Ecto neural progenitor cell (in vitro differentiated cells): Measurements from ENCODE around the gene WAC.
A peak's percentile ranks its signal among the peaks of the same experiment; 100 is the strongest.
"Not testable (repeated sequence)": the region's sequence is repeated elsewhere in the genome, so short reads cannot be mapped to it uniquely, and the experiment has no call there.

Source experiments
- DNase-seq: peaks from one replicate; pipeline ENCODE4 v3.0.0-alpha.2; 2018; ENCODE audit warnings: low spot score

WAC gene

DNA sequence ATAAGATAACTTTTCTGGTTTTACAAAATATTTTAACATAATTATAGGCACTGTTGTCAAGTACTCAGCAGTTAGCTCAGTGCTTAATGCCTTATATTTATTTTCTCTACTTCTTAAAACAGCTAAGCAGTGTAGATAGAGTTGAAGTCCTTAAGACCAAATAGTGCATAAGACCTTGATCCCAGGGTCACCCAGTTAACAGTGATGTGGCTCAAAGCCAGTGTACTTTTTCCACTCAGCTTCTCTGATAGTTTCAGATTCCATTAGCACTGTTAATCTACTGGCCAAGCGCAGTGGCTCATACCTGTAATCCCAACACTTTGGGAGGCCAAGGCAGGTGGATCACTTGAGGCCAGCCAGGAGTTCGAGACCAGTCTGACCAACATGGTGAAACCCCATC lies 83.6 kb downstream of the WAC start:
- no peak for DNase-seq

DNA sequence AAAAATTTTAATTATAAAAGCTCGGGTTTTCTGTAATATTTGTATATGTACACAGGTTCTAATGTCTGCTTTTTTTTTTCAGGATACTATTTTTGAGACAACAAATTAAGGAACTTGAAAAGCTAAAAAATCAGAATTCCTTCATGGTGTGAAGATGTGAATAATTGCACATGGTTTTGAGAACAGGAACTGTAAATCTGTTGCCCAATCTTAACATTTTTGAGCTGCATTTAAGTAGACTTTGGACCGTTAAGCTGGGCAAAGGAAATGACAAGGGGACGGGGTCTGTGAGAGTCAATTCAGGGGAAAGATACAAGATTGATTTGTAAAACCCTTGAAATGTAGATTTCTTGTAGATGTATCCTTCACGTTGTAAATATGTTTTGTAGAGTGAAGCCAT lies 86.5 kb downstream of the WAC start:
- no peak for DNase-seq

DNA sequence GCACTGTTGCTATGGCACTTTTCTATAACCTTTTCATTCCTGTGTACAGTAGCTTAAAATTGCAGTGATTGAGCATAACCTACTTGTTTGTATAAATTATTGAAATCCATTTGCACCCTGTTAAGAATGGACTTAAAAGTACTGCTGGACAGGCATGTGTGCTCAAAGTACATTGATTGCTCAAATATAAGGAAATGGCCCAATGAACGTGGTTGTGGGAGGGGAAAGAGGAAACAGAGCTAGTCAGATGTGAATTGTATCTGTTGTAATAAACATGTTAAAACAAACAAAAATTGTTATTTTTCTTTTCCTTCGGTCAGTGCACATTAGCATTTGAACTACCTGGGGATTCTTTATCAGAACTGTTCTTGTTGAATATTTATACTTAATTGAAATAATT lies 87.3 kb downstream of the WAC start:
- no peak for DNase-seq

DNA sequence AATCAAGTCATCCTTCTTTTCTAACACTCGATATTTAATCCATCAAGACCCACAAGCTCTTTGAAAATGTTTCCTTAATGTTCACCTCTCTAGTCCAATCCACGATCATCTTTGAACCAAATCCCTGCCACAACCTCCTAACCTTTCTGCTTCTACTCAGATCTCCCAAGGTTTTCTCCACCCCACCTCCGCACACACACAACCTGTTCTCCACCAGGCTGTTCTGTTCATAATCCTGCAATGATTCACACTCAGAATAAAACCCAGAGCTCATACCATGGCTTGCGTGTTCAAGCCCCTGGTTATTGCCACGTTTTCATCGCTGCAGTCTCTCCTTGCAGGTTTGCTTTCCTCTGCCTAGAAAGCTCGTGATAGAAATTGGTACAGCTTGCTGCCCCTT lies 90.6 kb downstream of the WAC start:
- peak; percentile 39 for DNase-seq

DNA sequence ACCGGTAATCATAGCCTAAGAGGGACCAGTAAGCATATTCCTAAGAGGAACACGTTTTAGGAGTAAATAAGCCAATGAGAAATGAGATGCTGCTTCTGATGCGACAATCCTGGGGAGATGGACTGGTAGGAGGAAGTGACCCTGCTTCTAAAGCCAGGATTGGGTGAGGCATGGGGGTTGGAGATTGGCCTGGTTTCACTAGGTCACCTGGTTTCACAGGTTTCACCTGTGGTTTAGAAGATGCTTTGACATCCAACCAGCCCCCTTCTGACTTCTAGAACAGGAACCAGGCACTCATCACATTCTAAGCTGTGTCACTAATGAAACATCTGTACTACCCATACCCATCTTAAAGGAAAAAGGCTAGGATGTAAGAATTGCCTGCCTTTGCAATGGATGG lies 91.4 kb downstream of the WAC start:
- DNase-seq, result no peak

DNA sequence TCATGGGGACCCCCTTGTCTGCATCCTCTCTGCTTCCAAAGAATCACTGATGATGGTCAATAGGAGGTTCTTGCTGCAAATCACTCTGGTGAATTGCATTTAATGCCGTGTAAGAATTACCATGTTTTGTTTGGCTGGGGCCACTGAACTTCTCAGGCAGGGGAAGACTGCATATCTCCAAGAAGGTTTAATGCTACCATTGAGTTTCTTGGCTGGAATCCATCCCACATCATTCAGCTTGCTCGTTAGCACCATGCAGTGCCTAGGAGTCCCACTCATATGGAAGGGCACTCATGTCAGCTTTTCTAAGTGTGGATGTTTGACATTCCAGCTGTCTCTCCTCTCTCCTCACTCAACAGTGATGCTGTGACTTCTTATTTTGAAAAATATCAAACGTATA lies 94.2 kb downstream of the WAC start:
- DNase-seq, result peak; percentile 29

DNA sequence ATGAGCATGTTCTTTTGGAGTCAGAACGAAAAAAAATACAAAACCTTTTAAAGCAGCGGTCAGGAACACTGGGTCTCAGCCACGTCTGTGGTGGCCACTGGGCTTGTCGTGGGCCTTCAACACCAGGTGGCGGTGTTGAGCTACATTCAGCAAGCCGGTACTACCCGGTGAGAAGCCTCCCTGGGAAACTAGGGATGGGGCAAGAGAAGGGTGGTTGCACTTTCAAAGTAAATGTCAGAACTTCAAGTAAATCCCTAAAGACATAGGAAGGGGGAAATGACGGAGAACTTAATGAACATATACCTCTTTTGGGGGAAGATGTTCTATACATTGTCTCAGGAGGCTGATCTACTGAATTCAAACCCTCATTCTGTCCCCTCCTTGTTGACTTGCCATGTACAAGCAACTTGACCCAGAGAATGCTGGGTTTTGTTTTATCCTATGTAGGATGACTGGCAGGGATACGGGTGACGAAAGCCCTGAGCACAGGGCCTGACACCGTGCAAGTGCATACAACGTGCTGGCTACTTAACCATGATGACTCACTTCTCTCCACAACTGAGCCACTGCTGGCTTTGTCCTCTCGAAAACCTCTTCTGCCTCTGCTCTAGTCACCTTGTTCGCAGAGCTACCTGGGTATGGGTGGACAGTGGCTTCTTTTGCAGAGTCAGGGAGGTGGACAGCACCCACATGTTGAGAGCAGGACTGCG lies 95.4 kb downstream of the WAC start:
- DNase-seq, result peak; percentile 87

DNA sequence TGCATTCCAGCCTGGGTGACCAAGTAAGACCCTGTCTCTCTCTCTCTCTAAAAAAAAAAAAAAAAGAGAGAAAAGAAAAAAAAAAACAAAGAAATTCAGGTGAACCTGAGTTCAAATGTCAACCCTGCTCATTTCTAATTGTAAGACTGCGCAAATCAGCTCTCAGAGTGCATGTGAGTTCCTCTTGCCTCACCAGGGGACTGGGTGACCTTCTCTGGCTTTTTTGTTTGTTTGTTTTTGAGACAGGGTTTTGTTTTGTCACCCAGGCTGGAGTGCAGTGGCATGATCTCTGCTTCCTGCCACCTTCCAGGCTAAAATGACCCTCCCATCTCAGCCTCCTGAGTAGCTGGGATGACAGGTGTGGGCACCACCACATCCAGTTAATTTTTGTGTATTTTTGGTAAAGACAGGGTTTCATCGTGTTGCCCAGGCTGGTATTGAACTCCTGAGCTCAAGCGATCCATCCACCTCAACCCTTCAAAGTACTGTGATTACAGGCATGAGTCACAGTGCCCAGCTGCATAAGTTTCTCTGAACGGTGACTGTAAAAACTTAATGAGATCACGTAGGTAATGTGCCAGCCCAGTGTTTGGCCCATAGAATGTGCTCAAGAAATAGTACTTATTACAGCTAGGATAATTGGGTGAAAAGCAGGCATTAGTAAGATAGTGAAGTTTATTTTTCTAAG lies 99.1 kb downstream of the WAC start:
- no peak for DNase-seq

DNA sequence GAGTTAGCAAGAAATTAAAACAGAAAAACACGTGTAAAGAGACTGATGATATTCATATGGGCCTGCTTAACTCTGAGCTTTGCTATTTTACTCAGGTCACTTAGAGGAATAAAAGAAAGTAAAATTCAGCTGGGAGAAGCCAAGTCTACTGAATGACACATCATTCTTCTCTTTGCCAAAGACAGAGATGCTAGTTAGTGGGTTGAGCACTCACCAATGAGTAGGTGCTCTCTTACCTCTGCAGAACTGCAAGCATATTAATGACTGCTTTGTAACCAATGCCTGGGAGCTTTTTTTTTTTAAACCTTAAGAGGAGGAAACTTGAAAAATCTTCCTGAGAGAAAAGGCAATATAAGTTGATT lies 99.6 kb downstream of the WAC start:
- no peak for DNase-seq

DNA sequence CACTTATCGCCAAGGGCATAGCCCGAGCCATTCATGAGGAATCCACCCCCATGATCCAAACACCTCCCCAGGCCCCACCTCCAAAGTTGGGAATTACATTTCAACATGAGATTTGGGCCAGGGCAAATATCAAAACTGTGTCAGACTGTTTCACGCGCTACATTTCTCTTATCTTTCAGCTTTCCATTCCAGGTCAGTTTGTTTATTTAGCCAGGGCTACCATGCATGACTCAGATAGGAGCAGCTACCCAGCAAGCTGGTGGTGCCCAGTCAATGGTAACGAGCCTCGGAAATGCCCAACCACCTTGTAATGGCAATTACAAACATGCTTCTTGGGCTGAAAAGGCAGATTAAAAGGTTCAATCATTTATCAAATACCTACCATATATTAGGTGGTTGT lies 100.8 kb downstream of the WAC start:
- DNase-seq, result no peak

DNA sequence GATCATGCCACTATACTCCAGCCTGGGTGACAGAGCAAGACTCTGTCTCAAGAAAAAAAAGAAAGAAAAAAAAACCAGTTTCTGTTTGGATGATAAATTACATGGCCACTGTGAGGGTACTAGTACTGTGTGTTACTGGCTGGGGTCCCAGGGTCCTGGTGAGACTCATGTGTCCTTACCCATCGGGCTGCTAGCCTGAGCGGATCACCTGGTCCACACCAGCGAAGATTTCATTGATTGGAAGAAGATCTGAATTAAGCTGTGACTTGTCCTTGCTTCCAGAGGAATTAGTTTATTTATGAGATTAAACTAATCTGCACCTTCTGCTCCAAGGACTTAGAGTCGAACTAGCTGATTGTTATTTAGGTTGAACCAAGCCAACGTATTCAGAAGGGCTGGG lies 104.4 kb downstream of the WAC start:
- DNase-seq, result peak; percentile 14

DNA sequence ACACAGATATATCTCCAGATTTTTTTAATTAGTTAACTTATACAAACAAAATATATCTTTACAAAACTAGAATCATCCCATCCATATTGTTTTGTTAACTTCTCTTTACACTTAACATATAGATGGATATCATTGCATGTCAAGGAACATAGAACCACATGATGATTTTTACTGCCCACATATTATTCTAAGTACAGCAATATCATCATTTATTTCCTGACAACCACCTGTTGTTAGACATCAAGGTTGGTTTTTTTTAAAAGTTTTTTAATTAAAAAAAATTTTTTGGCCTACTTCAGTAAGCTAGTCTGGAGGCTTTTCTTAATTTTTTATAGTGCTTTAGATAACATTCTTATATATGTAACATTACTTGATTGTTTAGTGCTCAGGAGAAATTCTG lies 105.5 kb downstream of the WAC start:
- DNase-seq, result no peak

DNA sequence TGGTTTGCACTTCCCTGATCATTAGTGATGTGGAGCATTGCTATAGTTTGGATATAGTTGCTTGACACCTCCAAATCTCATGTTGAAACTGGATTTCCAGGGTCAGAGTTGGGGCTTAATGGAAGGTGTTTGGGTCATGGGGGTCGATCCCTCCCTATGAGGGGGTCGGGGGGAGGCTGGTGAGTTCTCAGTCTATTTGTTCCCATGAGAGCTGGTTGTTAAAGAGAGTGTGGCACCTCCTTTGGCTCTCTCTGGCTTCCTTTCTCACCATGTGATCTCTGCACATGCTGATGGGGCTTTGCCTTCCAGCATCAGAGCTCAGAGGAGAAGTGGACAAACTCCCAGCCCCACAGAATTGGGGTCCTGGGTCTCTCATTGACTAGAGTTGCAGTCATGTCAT lies 107.6 kb downstream of the WAC start:
- DNase-seq, result no peak

DNA sequence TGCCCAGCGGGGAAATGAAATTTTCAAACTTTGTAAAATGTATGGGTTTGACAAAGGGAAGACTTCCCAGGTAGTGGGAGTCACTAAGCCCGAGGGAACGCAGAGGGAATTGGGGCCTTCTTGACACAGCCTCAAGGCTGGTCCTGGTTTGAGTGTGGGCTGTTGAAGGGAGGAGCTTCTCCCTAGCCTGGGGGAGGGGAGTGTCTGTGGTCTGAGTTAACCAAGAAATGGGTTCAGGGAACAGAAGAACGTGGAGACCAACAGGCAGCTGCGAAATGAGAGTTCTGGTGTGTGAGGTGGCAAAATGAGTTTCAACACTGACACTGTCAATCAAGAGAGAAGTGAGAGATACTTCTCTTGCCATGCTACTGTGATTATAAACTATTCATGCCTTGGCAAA lies 111.7 kb downstream of the WAC start:
- DNase-seq, result no peak

DNA sequence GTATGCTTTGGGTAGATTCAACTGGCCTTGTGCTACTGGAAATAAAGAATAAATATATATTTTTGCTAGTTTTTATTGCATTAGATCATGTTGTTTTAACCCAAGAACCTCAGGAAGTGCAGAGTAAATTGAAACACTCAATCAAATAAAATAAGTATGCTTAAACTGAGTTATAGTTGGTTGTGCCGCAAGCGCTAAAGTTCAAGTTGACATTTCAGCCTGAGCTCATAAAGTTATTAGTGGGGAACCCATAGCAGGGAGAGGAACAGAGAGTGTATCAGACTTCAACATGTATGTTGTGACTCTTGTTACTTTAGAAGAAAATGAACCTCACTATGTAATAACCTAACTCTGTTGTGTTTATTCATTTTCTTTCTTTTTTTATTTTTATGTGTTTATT lies 119.2 kb downstream of the WAC start:
- DNase-seq, result no peak

DNA sequence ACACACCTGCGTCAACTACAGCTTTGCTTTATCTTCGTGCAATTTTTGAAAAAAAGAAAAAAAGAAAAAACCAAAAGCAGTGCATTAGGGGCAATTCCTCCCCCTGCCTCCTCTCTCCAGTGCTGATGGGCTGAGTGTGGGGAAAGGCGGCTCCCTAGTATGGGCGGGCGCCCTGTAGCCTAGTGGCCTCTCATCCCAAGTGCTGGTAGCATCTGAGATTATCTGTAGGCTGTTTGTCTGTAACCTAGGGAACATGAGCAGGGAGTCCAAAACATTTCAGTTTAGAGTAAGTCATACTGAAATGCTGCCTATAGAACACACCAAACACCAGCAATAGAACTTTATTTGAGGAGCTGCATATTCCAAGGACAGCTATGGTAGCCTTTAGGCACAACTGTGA lies 119.8 kb downstream of the WAC start:
- no peak for DNase-seq

DNA sequence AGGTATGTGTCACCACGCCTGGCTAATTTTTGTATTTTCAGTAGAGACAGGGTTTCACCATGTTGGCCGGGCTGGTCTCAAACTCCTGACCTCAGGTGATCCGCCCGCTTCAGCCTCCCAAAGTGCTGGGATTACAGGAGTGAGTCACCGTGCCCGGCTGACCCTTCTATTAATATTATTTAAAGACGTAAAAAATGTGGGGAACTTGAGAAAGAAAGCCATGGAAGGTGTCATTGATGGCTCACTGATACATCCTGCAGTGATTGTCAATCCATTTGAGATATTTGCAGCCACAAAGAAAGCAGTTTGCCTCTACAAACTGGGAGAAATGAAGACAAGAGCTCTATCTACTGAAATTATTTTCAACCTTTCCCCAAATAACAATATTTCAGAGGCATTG lies 125.9 kb downstream of the WAC start:
- not testable (repeated sequence) for DNase-seq

DNA sequence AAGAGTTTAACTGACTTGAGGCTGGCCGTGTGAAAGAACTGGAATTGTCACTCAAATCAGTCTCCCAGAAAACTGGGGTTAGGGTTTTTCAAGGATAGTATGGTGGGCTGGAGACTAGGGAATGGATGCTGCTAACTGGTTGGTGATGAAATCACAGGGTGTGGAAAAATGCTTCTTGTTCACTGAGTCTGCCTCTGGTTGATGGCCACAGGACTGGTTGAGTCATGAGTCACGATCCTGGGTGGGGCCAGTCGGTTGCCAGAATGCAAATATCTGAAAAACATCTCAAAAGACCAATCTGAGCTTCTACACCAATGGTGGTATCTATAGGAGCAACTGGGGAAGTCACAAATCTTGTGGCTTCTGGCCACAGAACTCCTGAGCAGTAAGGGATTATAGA lies 128.1 kb downstream of the WAC start:
- DNase-seq, result no peak

DNA sequence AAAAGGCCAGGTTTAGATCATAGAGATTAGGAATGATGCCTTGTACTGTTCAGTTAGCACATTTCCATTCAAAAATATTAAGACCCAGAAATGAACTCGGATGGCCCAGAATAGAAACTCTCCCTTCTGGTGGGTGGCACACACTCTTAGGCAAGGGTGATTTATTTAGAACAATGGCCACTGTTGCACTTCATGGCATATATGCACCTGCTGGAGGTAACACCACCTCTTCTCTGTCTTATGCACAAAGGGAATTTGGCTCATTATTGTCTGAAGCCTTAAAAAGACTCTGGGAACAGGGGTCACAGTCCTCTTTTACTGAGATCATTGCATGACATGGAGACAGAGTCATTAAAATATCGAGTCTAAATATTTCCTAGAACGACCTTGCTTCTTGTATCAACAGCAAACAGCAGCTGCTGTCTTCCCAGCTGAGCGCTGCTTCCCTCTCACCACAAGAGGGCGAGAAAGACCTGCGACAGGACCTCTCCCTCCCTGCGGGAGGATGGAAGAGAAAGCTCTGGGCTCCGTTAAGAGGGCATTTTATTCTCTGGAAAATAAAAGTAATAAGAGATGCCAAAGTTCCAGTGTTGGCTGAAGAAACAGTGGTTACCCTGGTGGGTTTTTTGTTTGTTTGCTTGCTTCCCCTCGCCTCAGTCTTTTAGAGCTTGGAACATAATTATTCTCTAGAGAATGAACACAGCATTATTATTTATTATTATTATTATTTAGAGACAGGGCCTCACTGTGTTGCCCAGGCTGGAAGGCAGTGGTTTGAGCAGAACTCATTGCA lies 130.9 kb downstream of the WAC start:
- peak; percentile 78 for DNase-seq

DNA sequence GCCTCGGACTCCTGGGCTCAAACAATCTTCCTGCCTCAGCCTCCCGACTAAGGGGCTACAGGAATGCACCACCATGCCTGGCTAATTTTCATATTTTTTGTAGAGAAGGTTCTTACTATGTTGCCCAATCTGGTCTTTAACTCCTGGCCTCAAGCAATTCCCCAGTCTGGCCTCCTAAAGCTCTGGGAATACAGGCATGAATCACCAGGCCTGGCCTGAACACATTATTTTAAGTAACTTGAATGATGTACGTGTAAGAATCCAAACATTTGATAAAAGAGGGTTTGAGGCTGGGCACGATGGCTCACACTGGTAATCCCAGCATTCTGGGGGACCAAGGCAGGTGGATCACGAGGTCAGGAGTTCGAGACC lies 131.4 kb downstream of the WAC start:
- DNase-seq, result no peak

DNA sequence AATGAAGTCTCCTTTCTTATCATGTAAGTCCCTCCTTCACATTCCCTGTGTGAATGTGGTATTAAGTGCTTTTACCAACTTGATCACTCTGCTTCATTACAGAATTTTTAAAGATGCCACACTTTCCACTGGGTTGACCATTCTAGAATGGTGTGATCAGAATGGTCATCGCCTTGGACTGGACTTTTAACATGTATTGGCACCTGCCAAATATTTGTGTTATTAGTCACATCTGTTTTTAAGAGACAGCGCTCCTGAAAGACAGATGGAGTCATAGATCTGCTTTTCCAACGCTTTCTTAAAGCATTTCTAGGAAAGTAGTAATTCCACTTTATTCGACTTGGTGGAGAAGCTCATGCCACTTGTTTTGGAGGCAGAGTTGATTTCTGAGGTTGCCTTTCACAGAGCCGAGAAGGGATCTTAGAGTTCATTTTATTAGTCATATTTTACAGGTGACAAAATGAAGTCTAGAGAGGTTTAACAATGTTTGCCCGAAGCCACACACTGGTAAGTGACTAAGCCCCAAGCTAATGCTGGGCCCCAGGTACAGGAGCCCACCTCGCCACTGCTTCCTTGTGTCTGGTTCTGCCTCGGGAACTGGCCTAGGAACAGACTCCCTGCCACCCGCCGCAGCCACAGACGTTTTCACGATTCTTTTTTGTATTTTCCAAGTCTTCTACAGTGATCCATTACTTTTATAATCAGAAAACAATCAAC lies 134.0 kb downstream of the WAC start:
- DNase-seq, result no peak

DNA sequence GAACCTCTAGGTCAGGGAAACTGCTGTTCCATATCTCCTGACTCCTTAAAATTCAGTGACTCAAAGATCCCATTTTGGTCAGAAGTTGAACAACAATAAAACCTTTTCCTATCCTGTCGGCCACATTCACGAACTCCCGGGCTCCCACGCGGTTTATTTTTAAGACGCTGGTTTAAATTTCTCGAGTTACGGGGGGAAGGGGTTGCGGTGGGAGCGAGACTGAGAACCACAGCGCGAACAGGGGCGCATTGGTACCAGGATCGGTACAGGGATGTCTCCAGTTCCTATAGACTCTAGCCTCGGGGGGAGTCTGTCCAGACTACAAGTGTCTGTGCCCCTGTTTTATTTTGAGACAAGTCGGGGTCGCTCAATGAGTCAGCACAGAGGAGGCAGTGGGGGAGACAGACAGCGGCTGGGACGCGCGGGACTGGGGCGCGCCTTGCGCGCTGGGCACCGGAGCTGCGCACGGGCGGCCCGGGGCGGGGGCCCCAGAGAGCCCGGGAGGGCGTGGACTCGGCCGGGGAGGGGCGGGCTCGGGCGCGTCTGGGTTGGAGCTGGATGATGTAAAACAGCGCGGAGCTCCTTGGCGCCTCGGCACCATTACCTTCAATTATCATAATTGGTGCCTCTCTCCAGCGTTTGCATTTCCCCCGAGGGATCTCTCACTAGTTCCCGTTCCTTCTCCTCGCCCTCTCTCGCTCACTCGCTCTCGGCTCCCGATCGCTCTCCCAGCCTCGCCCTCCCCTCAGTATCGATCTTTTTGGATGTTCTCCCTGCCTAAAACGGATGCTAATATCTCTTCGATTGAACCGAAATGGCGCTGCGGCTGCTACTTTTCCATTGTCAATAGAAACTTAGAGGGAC lies 135.7 kb downstream of the WAC start:
- peak; percentile 73 for DNase-seq
